IMR-90 (cell line): ENCODE results near the gene SLC2A3. TPM values are rescaled to one million over a fixed set of nuclear protein-coding genes. Genes with fewer than 3 reads are reported as not detected.
"Not testable (repeated sequence)": the region's sequence is repeated elsewhere in the genome, so short reads cannot be mapped to it uniquely, and the experiment has no call there.

Source experiments
- ATAC-seq: fragments of 200-7000 bp; cut with Tn5 transposase; 2 replicates; pipeline ENCODE4 v1.9.1; 2020; ENCODE audit warnings: low read depth, mild to moderate bottlenecking, moderate library complexity
- BruUV-seq: library from RNA; stranded (reverse); fragments of 400-500 nt; replicated peaks from 2 replicates; lab custom pipeline; 2021; lab: Mats Ljungman, UMichigan
- CTCF ChIA-PET: fragments of 300-600 bp; formaldehyde crosslinking; extraction: SDS; loops from one replicate; lab custom pipeline; 2021; ENCODE audit warnings: antibody characterized with exemption; lab: Yijun Ruan, JAX
- POLR2A ChIA-PET: fragments of 300-600 bp; sonication (Branson Sonifier 250); formaldehyde crosslinking; loops from one replicate; lab custom pipeline; 2022; ENCODE audit warnings: antibody characterized with exemption; ENCODE audit not compliant: unreplicated experiment; lab: Charles Lee
- DNase-seq: peaks from one replicate; pipeline ENCODE4 v3.0.0; 2013
- H2AFZ ChIP-seq: replicated peaks from 2 replicates; pipeline ENCODE3; 2013; ENCODE audit warnings: low read length, mild to moderate bottlenecking; ENCODE audit not compliant: poor library complexity
- H2AK5ac ChIP-seq: 2 replicates; pipeline ENCODE4 v1.6.1; 2013; ENCODE audit warnings: low read depth, low read length, inconsistent platforms
- H2AK9ac ChIP-seq: replicated peaks from 2 replicates; pipeline ENCODE3; 2013; ENCODE audit warnings: mild to moderate bottlenecking, low read depth, low read length, moderate library complexity; ENCODE audit not compliant: poor library complexity
- H2BK120ac ChIP-seq: 2 replicates; pipeline ENCODE4 v1.6.1; 2013; ENCODE audit warnings: low read depth, low read length, inconsistent platforms
- H2BK15ac ChIP-seq: 3 replicates; pipeline ENCODE4 v1.6.1; 2013; ENCODE audit warnings: low read depth, low read length, inconsistent platforms
- H2BK20ac ChIP-seq: 2 replicates; pipeline ENCODE4 v1.6.1; 2013; ENCODE audit warnings: low read depth, mild to moderate bottlenecking, inconsistent platforms, low read length, moderate library complexity
- H2BK5ac ChIP-seq: 2 replicates; pipeline ENCODE4 v1.6.1; 2013; ENCODE audit warnings: mild to moderate bottlenecking, low read depth, low read length, inconsistent platforms; ENCODE audit not compliant: poor library complexity, severe bottlenecking
- H3K14ac ChIP-seq: replicated peaks from 2 replicates; pipeline ENCODE4 v1.6.1; 2013; ENCODE audit warnings: low read depth, low read length, inconsistent platforms
- H3K18ac ChIP-seq: 2 replicates; pipeline ENCODE4 v1.6.1; 2013; ENCODE audit warnings: low read depth, low read length, control low read depth
- H3K23ac ChIP-seq: 2 replicates; pipeline ENCODE4 v1.6.1; 2013; ENCODE audit warnings: low read depth, low read length, inconsistent platforms
- H3K27ac ChIP-seq: 2 replicates; pipeline ENCODE4 v1.5.1; 2013; ENCODE audit warnings: mild to moderate bottlenecking, control low read depth, low read length; ENCODE audit not compliant: insufficient read depth
- H3K27me3 ChIP-seq: 2 replicates; pipeline ENCODE4 v1.6.1; 2013; ENCODE audit warnings: low read length; ENCODE audit not compliant: control insufficient read depth, insufficient read depth
- H3K36me3 ChIP-seq: 2 replicates; pipeline ENCODE4 v1.6.1; 2013; ENCODE audit warnings: low read length, mixed read lengths; ENCODE audit not compliant: control insufficient read depth, insufficient read depth
- H3K4ac ChIP-seq: 2 replicates; pipeline ENCODE4 v1.6.1; 2013; ENCODE audit warnings: low read depth, low read length, inconsistent platforms
- H3K4me1 ChIP-seq: 2 replicates; pipeline ENCODE4 v1.6.1; 2013; ENCODE audit warnings: low read length, mixed read lengths; ENCODE audit not compliant: control insufficient read depth, insufficient read depth
- H3K4me2 ChIP-seq: 2 replicates; pipeline ENCODE4 v1.6.1; 2013; ENCODE audit warnings: low read depth, mild to moderate bottlenecking, control low read depth, low read length, moderate library complexity
- H3K4me3 ChIP-seq: 2 replicates; pipeline ENCODE4 v1.5.1; 2013; ENCODE audit warnings: low read depth, mild to moderate bottlenecking, control low read depth, low read length, moderate library complexity; ENCODE audit not compliant: insufficient read depth
- H3K56ac ChIP-seq: 2 replicates; pipeline ENCODE4 v1.6.1; 2013; ENCODE audit warnings: low read length, inconsistent platforms; ENCODE audit not compliant: insufficient read depth; ENCODE audit errors: extremely low read depth
- H3K79me1 ChIP-seq, 2 experiments: 2 replicates each; pipeline ENCODE4 v1.6.1; 2013; ENCODE audit warnings: low read length in 2 of 2, inconsistent platforms in 1 of 2, low read depth in 1 of 2
- H3K9ac ChIP-seq: 2 replicates; pipeline ENCODE4 v1.6.1; 2013; ENCODE audit warnings: low read depth, low read length, control low read depth
- H3K9me1 ChIP-seq: 2 replicates; pipeline ENCODE4 v1.6.1; 2013; ENCODE audit warnings: low read length, inconsistent platforms; ENCODE audit not compliant: insufficient read depth
- H3K9me3 ChIP-seq: 2 replicates; pipeline ENCODE4 v1.6.1; 2013; ENCODE audit warnings: low read length; ENCODE audit not compliant: control insufficient read depth, insufficient read depth
- H4K20me1 ChIP-seq: 2 replicates; pipeline ENCODE4 v1.6.1; 2013; ENCODE audit warnings: low read length, inconsistent platforms; ENCODE audit not compliant: insufficient read depth
- H4K5ac ChIP-seq: 2 replicates; pipeline ENCODE4 v1.6.1; 2013; ENCODE audit warnings: mild to moderate bottlenecking, low read depth, low read length, control low read depth
- H4K8ac ChIP-seq, 2 experiments: 2 replicates each; pipeline ENCODE4 v1.6.1; 2013; ENCODE audit warnings: low read depth in 2 of 2, low read length in 2 of 2, control low read depth in 1 of 2, inconsistent platforms in 1 of 2
- H4K91ac ChIP-seq: 2 replicates; pipeline ENCODE4 v1.6.1; 2013; ENCODE audit warnings: low read depth, low read length, inconsistent platforms; ENCODE audit not compliant: insufficient read depth
- WGBS, 2 experiments: methylation state at CpG; one replicate each; pipeline versions ENCODE4 v1.1.5 to v1.1.7; 2013; ENCODE audit warnings: missing lambda C conversion rate in 2 of 2; ENCODE audit not compliant: insufficient read length in 1 of 2; ENCODE audit errors: extremely low coverage in 2 of 2; 5-methylcytosine and 5-hydroxymethylcytosine counted together
- dilution Hi-C: fragments of 300-500 bp; cut with HindIII; formaldehyde crosslinking; loops from one replicate; pipeline ENCODE4 v1.14.3; 2018; ENCODE audit warnings: low sequenced_read_pairs; ENCODE audit not compliant: unreplicated experiment
- in situ Hi-C: fragments of 300-500 bp; cut with MboI; formaldehyde crosslinking; loops from 3 replicates; pipeline ENCODE4 v1.14.3; 2019; ENCODE audit warnings: low sequenced_read_pairs, inconsistent platforms, mixed read lengths
- intact Hi-C: fragments of 100-400 bp; cut with micrococcal nuclease; formaldehyde crosslinking; loops from 2 replicates; pipeline ENCODE4 v1.10.0; 2022
- polyA plus RNA-seq, 3 experiments: library from polyadenylated mRNA; depleted of rRNA; stranded (reverse); fragments of >200 nt; gene quantifications; 2 replicates each; pipeline ENCODE4 v1.2.3, GENCODE V29; 2012; ENCODE audit warnings: low replicate concordance in 1 of 3
- total RNA-seq: library from RNA; depleted of rRNA; stranded (reverse); fragments of >200 nt; gene quantifications from 2 replicates; pipeline ENCODE4 v1.2.3, GENCODE V29; 2012

Gene SLC2A3
- total and polyA plus RNA-seq, 2 of the 4 experiments (the other 2 are of a cell fraction): 46.1 to 54.8 TPM

- ATAC-seq, in situ Hi-C loops, H4K20me1 ChIP-seq, H3K79me1 ChIP-seq, H3K4me3 ChIP-seq, H3K9ac ChIP-seq, H3K56ac ChIP-seq, H4K8ac ChIP-seq, intact Hi-C loops, H2BK20ac ChIP-seq, H3K27me3 ChIP-seq, H3K23ac ChIP-seq, H2BK120ac ChIP-seq, POLR2A ChIA-PET, H2AK9ac ChIP-seq, H2BK5ac ChIP-seq, H3K14ac ChIP-seq, H2AFZ ChIP-seq, DNase-seq, H3K9me3 ChIP-seq, H2BK15ac ChIP-seq, H2AK5ac ChIP-seq, H3K4ac ChIP-seq, H3K4me2 ChIP-seq, BruUV-seq, dilution Hi-C loops, H3K27ac ChIP-seq, H4K5ac ChIP-seq, H3K36me3 ChIP-seq, H3K9me1 ChIP-seq, H3K18ac ChIP-seq, H3K4me1 ChIP-seq, H4K91ac ChIP-seq: not testable (repeated sequence)
- CTCF ChIA-PET: interaction anchor here (1.1 kb wide), 1 partner anchor 12 kb away, joined by 3 read pairs; no protein-coding TSS in a partner anchor
- WGBS, 2 experiments: 100% methylated on average over 1 of the region's 4 CpGs; no CpG with 5 or more reads in 1 of the 2 experiments
Observed at GRCh38 chr12:7906303-7906702, 29.7 kb downstream of the SLC2A3 start.

DNA sequence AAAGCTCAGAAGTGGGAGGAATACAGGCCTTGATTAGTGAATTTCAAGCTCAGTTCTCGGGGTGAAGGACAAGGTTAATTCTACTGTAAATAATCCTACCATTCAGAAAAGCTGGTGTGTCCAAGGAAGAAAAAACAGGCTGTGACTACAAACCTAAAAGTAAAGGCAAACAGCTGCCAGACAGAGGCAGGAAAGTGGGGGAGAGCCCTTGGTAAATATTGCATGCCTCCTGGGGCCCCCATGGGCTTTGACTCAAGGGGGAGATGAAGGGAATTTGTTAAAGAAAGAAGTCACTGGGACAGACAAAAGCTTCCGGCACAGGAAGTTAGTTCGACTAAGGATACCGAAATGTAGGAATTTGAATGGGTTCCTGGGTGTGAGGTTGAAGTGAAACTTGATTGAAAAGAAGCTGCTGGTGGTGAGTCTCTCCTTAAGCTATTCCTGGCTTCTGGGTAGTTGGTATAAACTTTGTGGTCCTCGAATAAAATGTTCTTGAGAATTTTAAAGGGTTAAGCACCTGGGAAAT, 30.3 kb downstream of the SLC2A3 start:
- POLR2A ChIA-PET: not testable (repeated sequence)

More for the DNA sequence above, 30.3 kb downstream of the SLC2A3 start:
- H3K4me2 ChIP-seq: peak overlapping the region; percentile 63; the same call in 1 of the 2 replicates
- H2AK5ac ChIP-seq, H3K27me3 ChIP-seq, H3K14ac ChIP-seq, H2BK20ac ChIP-seq, H3K27ac ChIP-seq, H2BK120ac ChIP-seq, DNase-seq, H3K4ac ChIP-seq, H3K9me3 ChIP-seq, H3K9ac ChIP-seq, H3K9me1 ChIP-seq, H4K5ac ChIP-seq, H2BK5ac ChIP-seq, H4K20me1 ChIP-seq, H2AFZ ChIP-seq, H3K18ac ChIP-seq, H2BK15ac ChIP-seq, in situ Hi-C loops, H3K79me1 ChIP-seq, H3K4me3 ChIP-seq, H3K23ac ChIP-seq, H3K56ac ChIP-seq, BruUV-seq, H4K8ac ChIP-seq, H3K4me1 ChIP-seq, H3K36me3 ChIP-seq, dilution Hi-C loops, H4K91ac ChIP-seq, H2AK9ac ChIP-seq: not testable (repeated sequence)
- WGBS, 2 experiments: no CpG with 5 or more reads among the region's 5 CpGs
- CTCF ChIA-PET: interaction anchor here (1.0 to 1.1 kb wide), 3 partner anchors 12 to 105 kb away, joined by 3 read pairs; no protein-coding TSS in a partner anchor
- intact Hi-C loops: loop anchor here (1.0 kb wide), 1 partner anchor 158 kb away; no protein-coding TSS in a partner anchor
- ATAC-seq: peak; percentile 55
